ENCODE results near the gene MS4A6A. TPM values are rescaled to one million over a fixed set of nuclear protein-coding genes. Genes with fewer than 3 reads are reported as not detected.

The MS4A6A gene
- total and polyA plus RNA-seq, 2 donors (not counting 1 experiment from before 2014, with no cell fraction given), result 0.34 to 4.1 TPM

Small RNAs within 50 kb of the gene (small RNA-seq; reads per million reads assigned to genes)
- gene MIR6503 (ENCODE audit: insufficient read length, low read depth, low replicate concordance), result not detected

Other genes with a start within 250 kb of the MS4A6A start
- gene OOSP1, start 244.7 kb downstream of the MS4A6A start, total RNA-seq, result not detected in 2 replicates
- gene OOSP1, start 244.7 kb downstream of the MS4A6A start, polyA plus RNA-seq, result not detected in 2 replicates
- gene OOSP4A, start 219.1 kb downstream of the MS4A6A start, total RNA-seq, result not detected in 2 replicates
- not detected in 2 replicates for gene OOSP4A, start 219.1 kb downstream of the MS4A6A start, polyA plus RNA-seq
- gene OOSP4B, start 165.9 kb downstream of the MS4A6A start, total RNA-seq, result not detected in 2 replicates
- not detected in 2 replicates for gene OOSP4B, start 165.9 kb downstream of the MS4A6A start, polyA plus RNA-seq
- gene OOSP2, start 142.7 kb downstream of the MS4A6A start, total RNA-seq, result not detected in 2 replicates
- not detected in 2 replicates for gene OOSP2, start 142.7 kb downstream of the MS4A6A start, polyA plus RNA-seq
- gene MS4A3, start 126.4 kb downstream of the MS4A6A start, total RNA-seq, result not detected in 2 replicates
- not detected in 2 replicates for gene MS4A3, start 126.4 kb downstream of the MS4A6A start, polyA plus RNA-seq
- not detected in 2 replicates for gene MS4A2, start 94.4 kb downstream of the MS4A6A start, total RNA-seq
- not detected in 2 replicates for gene MS4A2, start 94.4 kb downstream of the MS4A6A start, polyA plus RNA-seq
- 0.42 TPM in 1 of 2 replicates, not detected in the other for gene MS4A4E, start 60.1 kb upstream of the MS4A6A start, total RNA-seq
- gene MS4A4E, start 60.1 kb upstream of the MS4A6A start, polyA plus RNA-seq, result 0.27 and 1.0 TPM in 2 replicates
- gene MS4A4A, start 97.6 kb upstream of the MS4A6A start, total RNA-seq, result 0.51 and 0.99 TPM in 2 replicates
- 0.45 and 0.72 TPM in 2 replicates for gene MS4A4A, start 97.6 kb upstream of the MS4A6A start, polyA plus RNA-seq
- not detected in 2 replicates for gene MS4A6E, start 144.2 kb upstream of the MS4A6A start, total RNA-seq
- gene MS4A6E, start 144.2 kb upstream of the MS4A6A start, polyA plus RNA-seq, result not detected in 2 replicates
- gene MS4A7, start 195.4 kb upstream of the MS4A6A start, total RNA-seq, result 27.2 and 29.1 TPM in 2 replicates
- 10.6 and 16.8 TPM in 2 replicates for gene MS4A7, start 195.4 kb upstream of the MS4A6A start, polyA plus RNA-seq
- gene MS4A14, start 213.4 kb upstream of the MS4A6A start, total RNA-seq, result 3.4 and 4.9 TPM in 2 replicates
- 2.7 and 5.4 TPM in 2 replicates for gene MS4A14, start 213.4 kb upstream of the MS4A6A start, polyA plus RNA-seq
- gene MS4A5, start 246.5 kb upstream of the MS4A6A start, total RNA-seq, result not detected in 2 replicates
- not detected in 2 replicates for gene MS4A5, start 246.5 kb upstream of the MS4A6A start, polyA plus RNA-seq